HepG2 (cell line): ENCODE results near the gene RITA1. TPM values are rescaled to one million over a fixed set of nuclear protein-coding genes. Genes with fewer than 3 reads are reported as not detected.
A peak's percentile ranks its signal among the peaks of the same experiment; 100 is the strongest.

Experiments
- ATRX ChIP-seq: sonication (generic); formaldehyde crosslinking; IDR thresholded peaks from 2 replicates; pipeline ENCODE4 v1.4.0; 2020; ENCODE audit warnings: missing genetic modification reagents, borderline replicate concordance
- MTF2 ChIP-seq: sonication (generic); formaldehyde crosslinking; IDR thresholded peaks from 2 replicates; pipeline ENCODE4 v1.5.0; 2020; ENCODE audit warnings: missing genetic modification reagents, borderline replicate concordance
- NFRKB ChIP-seq: fragments of 450-650 bp; IDR thresholded peaks from 2 replicates; pipeline ENCODE4 v1.6.1; 2017
- SNAI1 ChIP-seq: sonication (generic); formaldehyde crosslinking; IDR thresholded peaks from 2 replicates; pipeline ENCODE4 v1.5.0; 2020; ENCODE audit warnings: mild to moderate bottlenecking, missing genetic modification reagents, borderline replicate concordance
- SP2 ChIP-seq: sonication (generic); formaldehyde crosslinking; IDR thresholded peaks from 2 replicates; pipeline ENCODE4 v1.5.1; 2020; ENCODE audit warnings: mild to moderate bottlenecking, missing genetic modification reagents
- TCF7L2 ChIP-seq: IDR thresholded peaks from 2 replicates; pipeline ENCODE4 v1.6.1; 2011; ENCODE audit warnings: mild to moderate bottlenecking, low read depth, low read length, moderate library complexity
- UBTF ChIP-seq: sonication (generic); formaldehyde crosslinking; IDR thresholded peaks from 2 replicates; pipeline ENCODE4 v1.4.0; 2020; ENCODE audit warnings: mild to moderate bottlenecking, missing genetic modification reagents
- ZNF263 ChIP-seq: sonication (generic); formaldehyde crosslinking; IDR thresholded peaks from 2 replicates; pipeline ENCODE4 v1.4.0; 2020; ENCODE audit warnings: missing genetic modification reagents
- ZNF616 ChIP-seq: sonication (generic); formaldehyde crosslinking; IDR thresholded peaks from 2 replicates; pipeline ENCODE4 v1.5.0; 2020; ENCODE audit warnings: low read depth, mild to moderate bottlenecking, missing genetic modification reagents
- ZNF724P ChIP-seq: sonication (generic); formaldehyde crosslinking; IDR thresholded peaks from 2 replicates; pipeline ENCODE4 v1.8.0; 2022; ENCODE audit warnings: missing genetic modification reagents, borderline replicate concordance
- ZNF790 ChIP-seq: sonication (generic); formaldehyde crosslinking; IDR thresholded peaks from 2 replicates; pipeline ENCODE4 v1.8.0; 2022; ENCODE audit warnings: missing genetic modification reagents, mild to moderate bottlenecking, borderline replicate concordance
- polyA plus RNA-seq, 8 experiments: library from polyadenylated mRNA; depleted of rRNA in 3 of 8; stranded (reverse) in 7 of 8; unstranded in 1 of 8; fragments of >200 nt; fragmentation: Illumina TruSeq in 4 of 8; extraction: Trizol in 4 of 8; gene quantifications; 2 replicates each; pipeline versions ENCODE4 v1.2.1 to v1.2.3, GENCODE V29; 2011 to 2016; ENCODE audit warnings: low read depth in 4 of 8, missing spikeins in 1 of 8, mixed read lengths in 1 of 8; ENCODE audit not compliant: insufficient read depth in 1 of 8
- total RNA-seq, 5 experiments: library from RNA; depleted of rRNA; stranded (reverse); fragments of >200 nt; fragmentation: Illumina TruSeq; extraction: Trizol; gene quantifications; 2 replicates each; pipeline ENCODE4 v1.2.3, GENCODE V29; 2016; ENCODE audit warnings: low read depth in 1 of 5
- TF ChIP-seq, protein P1 (sequence below): sonication (generic); formaldehyde crosslinking; IDR thresholded peaks from 2 replicates; pipeline ENCODE4 v1.5.0; 2020; ENCODE audit warnings: mild to moderate bottlenecking, missing genetic modification reagents, borderline replicate concordance
- TF ChIP-seq, protein P2 (sequence below): sonication (generic); formaldehyde crosslinking; IDR thresholded peaks from 2 replicates; pipeline ENCODE4 v1.4.0; 2020; ENCODE audit warnings: missing genetic modification reagents
- TF ChIP-seq, protein P3 (sequence below): sonication (generic); formaldehyde crosslinking; IDR thresholded peaks from 2 replicates; pipeline ENCODE4 v1.8.1; 2023; ENCODE audit warnings: mild to moderate bottlenecking, moderate library complexity, missing genetic modification reagents
- TF ChIP-seq, protein P4 (sequence below): sonication (generic); formaldehyde crosslinking; IDR thresholded peaks from 2 replicates; pipeline ENCODE4 v1.4.0; 2020; ENCODE audit warnings: missing genetic modification reagents

RITA1 gene
- total and polyA plus RNA-seq, 2 of the 13 experiments (the other 11 are each of a cell fraction or from before 2014, with no cell fraction given) = 12.4 to 28.9 TPM

DNA sequence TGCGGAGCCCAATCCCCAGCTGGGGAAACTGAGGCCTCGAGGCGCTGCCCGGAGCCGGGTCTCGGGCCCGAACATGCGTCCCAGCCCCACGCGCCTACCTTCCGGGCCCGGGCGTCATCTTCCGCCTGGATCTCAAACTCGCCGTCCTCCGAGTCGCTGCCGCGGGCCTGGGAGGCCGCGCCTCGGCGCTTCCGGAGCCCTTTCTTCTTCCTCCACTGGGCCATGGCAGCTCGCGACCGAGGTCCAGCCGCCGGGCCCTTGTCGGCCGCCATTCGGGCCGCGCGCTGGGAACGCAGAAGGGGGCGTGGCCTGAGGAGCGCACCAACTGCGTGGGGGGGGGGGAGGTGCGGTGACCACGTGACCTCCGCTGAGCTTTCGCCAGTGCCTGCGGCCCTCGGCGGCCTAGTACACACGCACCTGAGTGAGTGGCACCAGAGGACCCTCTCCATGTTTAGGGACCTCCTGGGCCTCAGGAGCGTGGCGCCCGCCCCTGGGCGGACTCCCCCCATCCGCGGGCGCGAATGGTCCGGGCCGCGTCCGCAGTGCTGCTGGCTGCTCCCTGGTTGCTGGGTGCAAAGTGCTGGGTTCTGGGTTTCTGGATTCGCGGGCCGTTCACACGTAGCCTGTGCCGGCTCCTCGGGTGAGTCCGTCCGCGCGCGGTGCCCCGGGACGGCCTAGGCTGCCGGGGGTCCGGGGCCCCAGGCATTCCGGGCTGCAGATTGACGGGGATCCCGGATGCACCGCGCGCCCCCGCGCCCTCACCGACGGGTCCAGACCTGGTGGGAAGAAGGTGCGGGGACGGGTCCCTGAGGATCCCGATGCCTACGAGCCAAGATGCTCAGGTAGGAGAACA, at the start of gene RITA1, which contains the start of gene DDX54 (continued):
- TF ChIP-seq, protein P1, sequence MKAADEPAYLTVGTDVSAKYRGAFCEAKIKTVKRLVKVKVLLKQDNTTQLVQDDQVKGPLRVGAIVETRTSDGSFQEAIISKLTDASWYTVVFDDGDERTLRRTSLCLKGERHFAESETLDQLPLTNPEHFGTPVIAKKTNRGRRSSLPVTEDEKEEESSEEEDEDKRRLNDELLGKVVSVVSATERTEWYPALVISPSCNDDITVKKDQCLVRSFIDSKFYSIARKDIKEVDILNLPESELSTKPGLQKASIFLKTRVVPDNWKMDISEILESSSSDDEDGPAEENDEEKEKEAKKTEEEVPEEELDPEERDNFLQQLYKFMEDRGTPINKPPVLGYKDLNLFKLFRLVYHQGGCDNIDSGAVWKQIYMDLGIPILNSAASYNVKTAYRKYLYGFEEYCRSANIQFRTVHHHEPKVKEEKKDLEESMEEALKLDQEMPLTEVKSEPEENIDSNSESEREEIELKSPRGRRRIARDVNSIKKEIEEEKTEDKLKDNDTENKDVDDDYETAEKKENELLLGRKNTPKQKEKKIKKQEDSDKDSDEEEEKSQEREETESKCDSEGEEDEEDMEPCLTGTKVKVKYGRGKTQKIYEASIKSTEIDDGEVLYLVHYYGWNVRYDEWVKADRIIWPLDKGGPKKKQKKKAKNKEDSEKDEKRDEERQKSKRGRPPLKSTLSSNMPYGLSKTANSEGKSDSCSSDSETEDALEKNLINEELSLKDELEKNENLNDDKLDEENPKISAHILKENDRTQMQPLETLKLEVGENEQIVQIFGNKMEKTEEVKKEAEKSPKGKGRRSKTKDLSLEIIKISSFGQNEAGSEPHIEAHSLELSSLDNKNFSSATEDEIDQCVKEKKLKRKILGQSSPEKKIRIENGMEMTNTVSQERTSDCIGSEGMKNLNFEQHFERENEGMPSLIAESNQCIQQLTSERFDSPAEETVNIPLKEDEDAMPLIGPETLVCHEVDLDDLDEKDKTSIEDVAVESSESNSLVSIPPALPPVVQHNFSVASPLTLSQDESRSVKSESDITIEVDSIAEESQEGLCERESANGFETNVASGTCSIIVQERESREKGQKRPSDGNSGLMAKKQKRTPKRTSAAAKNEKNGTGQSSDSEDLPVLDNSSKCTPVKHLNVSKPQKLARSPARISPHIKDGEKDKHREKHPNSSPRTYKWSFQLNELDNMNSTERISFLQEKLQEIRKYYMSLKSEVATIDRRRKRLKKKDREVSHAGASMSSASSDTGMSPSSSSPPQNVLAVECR (CRISPR knock-in tag) = peak; percentile 93
- TF ChIP-seq, protein P2, sequence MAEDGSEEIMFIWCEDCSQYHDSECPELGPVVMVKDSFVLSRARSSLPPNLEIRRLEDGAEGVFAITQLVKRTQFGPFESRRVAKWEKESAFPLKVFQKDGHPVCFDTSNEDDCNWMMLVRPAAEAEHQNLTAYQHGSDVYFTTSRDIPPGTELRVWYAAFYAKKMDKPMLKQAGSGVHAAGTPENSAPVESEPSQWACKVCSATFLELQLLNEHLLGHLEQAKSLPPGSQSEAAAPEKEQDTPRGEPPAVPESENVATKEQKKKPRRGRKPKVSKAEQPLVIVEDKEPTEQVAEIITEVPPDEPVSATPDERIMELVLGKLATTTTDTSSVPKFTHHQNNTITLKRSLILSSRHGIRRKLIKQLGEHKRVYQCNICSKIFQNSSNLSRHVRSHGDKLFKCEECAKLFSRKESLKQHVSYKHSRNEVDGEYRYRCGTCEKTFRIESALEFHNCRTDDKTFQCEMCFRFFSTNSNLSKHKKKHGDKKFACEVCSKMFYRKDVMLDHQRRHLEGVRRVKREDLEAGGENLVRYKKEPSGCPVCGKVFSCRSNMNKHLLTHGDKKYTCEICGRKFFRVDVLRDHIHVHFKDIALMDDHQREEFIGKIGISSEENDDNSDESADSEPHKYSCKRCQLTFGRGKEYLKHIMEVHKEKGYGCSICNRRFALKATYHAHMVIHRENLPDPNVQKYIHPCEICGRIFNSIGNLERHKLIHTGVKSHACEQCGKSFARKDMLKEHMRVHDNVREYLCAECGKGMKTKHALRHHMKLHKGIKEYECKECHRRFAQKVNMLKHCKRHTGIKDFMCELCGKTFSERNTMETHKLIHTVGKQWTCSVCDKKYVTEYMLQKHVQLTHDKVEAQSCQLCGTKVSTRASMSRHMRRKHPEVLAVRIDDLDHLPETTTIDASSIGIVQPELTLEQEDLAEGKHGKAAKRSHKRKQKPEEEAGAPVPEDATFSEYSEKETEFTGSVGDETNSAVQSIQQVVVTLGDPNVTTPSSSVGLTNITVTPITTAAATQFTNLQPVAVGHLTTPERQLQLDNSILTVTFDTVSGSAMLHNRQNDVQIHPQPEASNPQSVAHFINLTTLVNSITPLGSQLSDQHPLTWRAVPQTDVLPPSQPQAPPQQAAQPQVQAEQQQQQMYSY (CRISPR knock-in tag) = no peak
- TF ChIP-seq MTF2 (CRISPR knock-in tag) (no peak), ZNF616 (CRISPR knock-in tag) (peak; percentile 87; the same call in 1 of the 2 replicates), TCF7L2 (no peak), ZNF790 (CRISPR knock-in tag) (peak; percentile 76; the same call in 1 of the 2 replicates), UBTF (peak; percentile 87), ZNF263 (no peak; the same call in 1 of the 2 replicates), SP2 (CRISPR knock-in tag) (peak; percentile 79), ZNF724P (CRISPR knock-in tag) (peak; percentile 58; the same call in 1 of the 2 replicates), ATRX (CRISPR knock-in tag) (no peak), SNAI1 (0 out of 2 replicates have a peak, but pooled peaks have one; percentile 51), NFRKB (peak; percentile 61)
- TF ChIP-seq, protein P3, sequence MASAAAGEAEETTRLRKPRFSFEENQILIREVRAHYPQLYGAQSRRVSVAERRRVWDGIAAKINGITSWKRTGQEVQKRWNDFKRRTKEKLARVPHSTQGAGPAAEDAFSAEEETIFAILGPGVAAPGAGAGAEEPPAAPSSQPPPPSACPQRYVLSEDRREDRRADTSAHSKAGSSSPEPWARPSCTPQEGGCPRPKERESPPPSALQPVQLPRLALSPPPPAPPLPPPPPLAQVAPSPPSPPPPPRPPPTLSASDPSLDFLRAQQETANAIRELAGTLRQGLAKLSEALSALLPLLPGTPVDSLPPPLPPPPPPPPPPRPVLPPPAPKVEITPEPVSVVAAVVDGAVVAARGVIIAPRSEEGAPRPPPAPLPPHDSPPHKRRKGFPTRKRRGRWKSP (CRISPR knock-in tag) = peak; percentile 26; the same call in 1 of the 2 replicates
- TF ChIP-seq, protein P4, sequence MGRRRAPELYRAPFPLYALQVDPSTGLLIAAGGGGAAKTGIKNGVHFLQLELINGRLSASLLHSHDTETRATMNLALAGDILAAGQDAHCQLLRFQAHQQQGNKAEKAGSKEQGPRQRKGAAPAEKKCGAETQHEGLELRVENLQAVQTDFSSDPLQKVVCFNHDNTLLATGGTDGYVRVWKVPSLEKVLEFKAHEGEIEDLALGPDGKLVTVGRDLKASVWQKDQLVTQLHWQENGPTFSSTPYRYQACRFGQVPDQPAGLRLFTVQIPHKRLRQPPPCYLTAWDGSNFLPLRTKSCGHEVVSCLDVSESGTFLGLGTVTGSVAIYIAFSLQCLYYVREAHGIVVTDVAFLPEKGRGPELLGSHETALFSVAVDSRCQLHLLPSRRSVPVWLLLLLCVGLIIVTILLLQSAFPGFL (CRISPR knock-in tag) = no peak
